Erythroblast (primary cell): ENCODE data around the gene TTLL4.
A peak's percentile ranks its signal among the peaks of the same experiment; 100 is the strongest.
"Not testable (repeated sequence)": the region's sequence is repeated elsewhere in the genome, so short reads cannot be mapped to it uniquely, and the experiment has no call there.

Experiments used
- DNase-seq, 2 experiments: peaks; one replicate each; lab custom pipeline; 2025; lab: John Stamatoyannopoulos, UW
- GATA1 ChIP-seq: IDR thresholded peaks from 2 replicates; pipeline ENCODE4 v1.6.1; 2011; ENCODE audit warnings: low read depth, mild to moderate bottlenecking, control low read depth, low read length, moderate library complexity
- POLR2A ChIP-seq: IDR thresholded peaks from 2 replicates; pipeline ENCODE4 v1.6.1; 2011; ENCODE audit warnings: mild to moderate bottlenecking, low read length

Gene TTLL4

GRCh38 chr2:218743068-218743467, 32.4 kb downstream of the TTLL4 start:
- no peak for TF ChIP-seq GATA1
- TF ChIP-seq POLR2A, result no peak
- DNase-seq, result no peak

- no peak for TF ChIP-seq POLR2A
- TF ChIP-seq GATA1, result no peak
- DNase-seq, result no peak
These were observed 34.0 kb downstream of the TTLL4 start for GRCh38 chr2:218744615-218745014.

GRCh38 chr2:218745160-218745558, 34.5 kb downstream of the TTLL4 start:
- TF ChIP-seq GATA1 (no peak), POLR2A (no peak)
- DNase-seq, result peak; percentile 12 to 42

DNA sequence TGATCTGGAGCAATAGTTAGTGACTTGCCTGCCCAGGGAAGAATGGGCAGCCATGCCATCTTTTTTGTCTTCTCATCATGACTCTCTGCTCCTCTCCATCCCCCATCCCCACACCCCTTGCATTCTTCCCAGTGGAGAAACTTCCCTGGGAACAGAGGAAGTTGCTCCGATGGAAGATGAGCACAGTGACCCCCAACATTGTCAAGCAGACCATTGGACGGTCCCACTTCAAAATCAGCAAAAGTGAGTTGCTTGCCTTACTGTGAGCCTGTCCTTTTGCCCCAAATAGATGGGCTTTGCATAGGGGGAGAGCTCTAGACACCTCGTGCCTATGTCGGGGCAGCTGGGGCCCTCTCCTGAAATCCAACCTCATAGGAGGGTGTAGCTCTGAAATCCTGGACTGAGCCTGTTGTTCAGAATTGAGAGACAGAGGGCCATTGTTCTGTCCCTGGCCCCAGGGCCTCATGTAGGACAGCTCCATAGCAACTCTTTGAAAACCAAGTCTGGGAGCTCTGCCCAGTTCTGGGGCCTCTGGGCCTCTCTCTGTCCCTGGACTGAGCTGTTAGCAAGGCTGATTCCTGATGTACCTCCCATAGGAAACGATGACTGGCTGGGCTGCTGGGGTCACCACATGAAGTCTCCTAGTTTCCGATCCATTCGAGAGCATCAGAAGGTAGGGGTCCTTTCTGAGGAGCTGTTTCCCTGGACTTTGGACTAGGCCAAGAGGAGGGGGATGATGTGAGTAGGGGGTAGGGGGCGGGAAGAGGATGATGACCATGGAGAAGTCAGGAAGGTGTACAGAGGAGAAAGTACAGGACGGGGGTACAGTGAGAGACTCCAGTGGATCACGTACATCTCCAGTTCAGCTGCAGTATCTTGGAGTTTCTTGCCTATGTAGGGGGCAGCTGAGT, 35.2 kb downstream of the TTLL4 start:
- DNase-seq, result no peak
- TF ChIP-seq GATA1 (no peak), POLR2A (no peak)

DNA sequence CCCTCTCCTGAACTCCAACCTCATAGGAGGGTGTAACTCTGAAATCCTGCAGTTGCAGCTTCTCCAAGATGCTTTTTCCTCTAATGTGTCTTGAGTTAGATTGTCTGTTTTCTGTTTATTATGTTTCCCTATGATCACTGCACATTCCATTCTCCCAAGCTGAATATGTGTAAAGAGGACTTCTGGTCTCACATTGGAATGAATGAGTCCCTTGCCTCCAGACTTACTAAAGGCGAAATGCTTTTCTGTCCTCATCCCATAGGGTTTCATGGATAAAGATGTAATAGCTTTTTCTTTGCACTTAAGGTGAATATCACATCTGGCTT, 35.8 kb downstream of the TTLL4 start:
- DNase-seq, result no peak
- no peak for TF ChIP-seq POLR2A
- TF ChIP-seq GATA1, result no peak

- TF ChIP-seq POLR2A (no peak), GATA1 (no peak)
- no peak for DNase-seq
These were observed 36.3 kb downstream of the TTLL4 start for GRCh38 chr2:218746960-218747359.

- no peak for TF ChIP-seq POLR2A
- no peak for TF ChIP-seq GATA1
- DNase-seq, result no peak
These were observed 38.3 kb downstream of the TTLL4 start for GRCh38 chr2:218748741-218749441.

- TF ChIP-seq GATA1 (no peak), POLR2A (no peak)
- no peak for DNase-seq
These were observed 43.6 kb downstream of the TTLL4 start for GRCh38 chr2:218754201-218754600.

GRCh38 chr2:218754781-218755180, 44.1 kb downstream of the TTLL4 start:
- TF ChIP-seq POLR2A, result no peak
- TF ChIP-seq GATA1, result no peak
- DNase-seq, result no peak

DNA sequence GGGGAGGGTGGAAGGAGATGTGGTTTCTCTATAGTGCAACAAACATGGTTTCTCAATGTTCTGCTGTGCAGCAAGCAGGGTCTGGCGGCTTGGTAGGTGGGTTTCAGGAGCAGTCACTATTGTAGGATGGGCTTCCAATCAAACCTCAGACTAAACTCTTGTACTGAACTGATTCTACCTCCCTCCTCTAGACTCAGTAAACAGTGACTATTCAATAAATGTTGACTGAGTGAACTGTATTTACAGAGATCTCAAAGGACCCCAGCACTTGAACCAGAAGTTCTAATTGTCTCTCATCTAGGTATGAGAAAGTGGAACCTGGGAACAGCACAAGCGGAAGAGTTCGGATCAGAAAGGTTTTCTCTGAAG, 44.5 kb downstream of the TTLL4 start:
- TF ChIP-seq GATA1, result no peak
- TF ChIP-seq POLR2A, result no peak

GRCh38 chr2:218755567-218756404, 45.2 kb downstream of the TTLL4 start:
- DNase-seq, result no peak

More for the DNA sequence above, 44.5 kb downstream of the TTLL4 start:
- DNase-seq, result no peak

DNA sequence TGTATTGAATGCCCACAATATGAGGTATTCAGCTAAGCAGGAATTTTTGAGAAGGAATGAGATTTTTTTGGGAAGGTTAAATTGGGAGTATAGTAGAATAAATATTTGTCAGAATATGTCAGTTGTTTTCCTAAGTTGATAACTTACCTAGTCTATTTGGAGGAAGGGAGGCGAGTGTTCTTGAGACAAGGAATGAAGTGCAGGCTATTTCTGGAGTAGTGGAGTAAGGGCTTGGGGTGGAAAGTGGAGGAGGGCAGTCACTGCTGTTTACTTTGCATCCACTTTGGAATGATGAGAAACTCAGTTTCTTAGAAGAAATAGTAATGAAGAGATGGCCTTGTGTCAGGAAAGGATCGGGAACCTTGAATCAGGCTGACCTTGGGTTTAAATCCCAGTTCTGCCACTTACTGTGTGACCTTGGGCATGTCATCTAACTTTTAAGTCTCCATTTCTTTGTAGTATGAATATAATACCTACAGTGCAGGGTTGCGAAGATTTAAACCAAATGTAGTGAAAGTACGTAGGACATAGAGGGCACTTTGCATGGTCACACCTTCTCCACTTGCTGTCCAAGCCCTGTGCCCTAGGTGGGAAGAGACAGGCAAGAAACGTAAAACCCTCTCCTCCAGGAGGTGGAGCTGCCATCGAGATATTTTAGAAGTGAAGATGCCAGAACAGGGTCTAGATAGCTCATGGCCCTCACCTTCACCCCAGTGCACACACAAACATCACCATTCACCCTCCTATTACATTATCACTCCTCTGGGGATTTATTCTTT, 46.2 kb downstream of the TTLL4 start:
- TF ChIP-seq POLR2A, result no peak

More at GRCh38 chr2:218755567-218756404, 45.2 kb downstream of the TTLL4 start:
- TF ChIP-seq POLR2A, result no peak
- no peak for TF ChIP-seq GATA1

GRCh38 chr2:218761795-218762194, 51.2 kb downstream of the TTLL4 start:
- no peak for DNase-seq
- TF ChIP-seq GATA1 (no peak), POLR2A (no peak)

More for the DNA sequence above, 46.2 kb downstream of the TTLL4 start:
- no peak for DNase-seq

DNA sequence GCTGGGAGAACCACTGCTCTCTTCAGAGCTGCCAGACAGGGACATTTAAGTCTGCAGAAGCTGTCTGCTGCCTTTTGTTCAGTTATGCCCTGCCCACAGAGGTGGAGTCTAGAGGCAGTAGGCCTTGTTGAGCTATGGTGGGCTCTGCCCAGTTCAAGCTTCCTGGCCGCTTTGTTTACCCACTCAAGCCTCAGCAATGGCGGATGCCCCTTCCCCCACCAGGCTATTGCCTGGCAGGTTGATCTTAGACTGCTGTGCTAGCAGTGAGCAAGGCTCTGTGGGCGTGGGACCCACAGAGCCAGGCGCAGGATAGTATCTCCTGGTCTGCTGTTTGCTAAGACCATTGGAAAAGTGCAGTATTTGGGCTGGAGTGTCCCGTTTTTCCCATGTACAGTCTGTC, 62.1 kb downstream of the TTLL4 start:
- DNase-seq, result not testable (repeated sequence)
